Inflammatory macrophage treated with lipopolysaccharide for 4 hours (primary cell): ENCODE results near the gene PPP1R14C.
"Not testable (repeated sequence)": the region's sequence is repeated elsewhere in the genome, so short reads cannot be mapped to it uniquely, and the experiment has no call there.

Source experiments
- DNase-seq: peaks from one replicate; pipeline ENCODE4 v3.0.0-alpha.2; 2020

PPP1R14C gene

GRCh38 chr6:150142670-150143515, at the start of gene PPP1R14C:
Gene PPP1R14C (plus strand): TSS chr6:150143044. CDS start chr6:150143193, 149 bp downstream.
- DNase-seq, result peak; percentile 23

GRCh38 chr6:150093397-150093796, 49.4 kb upstream of the PPP1R14C start:
- no peak for DNase-seq

- DNase-seq, result no peak
Measured at GRCh38 chr6:150098155-150098554, 44.7 kb upstream of the PPP1R14C start.

- no peak for DNase-seq
Measured at GRCh38 chr6:150099546-150099945, 43.3 kb upstream of the PPP1R14C start.

GRCh38 chr6:150099953-150100352, 42.9 kb upstream of the PPP1R14C start:
- DNase-seq, result no peak

GRCh38 chr6:150100745-150101144, 42.1 kb upstream of the PPP1R14C start:
- no peak for DNase-seq

GRCh38 chr6:150102750-150103270, 40.0 kb upstream of the PPP1R14C start:
- no peak for DNase-seq

GRCh38 chr6:150112233-150112632, 30.6 kb upstream of the PPP1R14C start:
- no peak for DNase-seq

- no peak for DNase-seq
Measured at GRCh38 chr6:150115769-150116168, 27.1 kb upstream of the PPP1R14C start.

- no peak for DNase-seq
Measured at GRCh38 chr6:150116200-150116800, 26.5 kb upstream of the PPP1R14C start.

GRCh38 chr6:150118203-150118602, 24.6 kb upstream of the PPP1R14C start:
- no peak for DNase-seq

- no peak for DNase-seq
Measured at GRCh38 chr6:150118627-150119026, 24.2 kb upstream of the PPP1R14C start.

- no peak for DNase-seq
Measured at GRCh38 chr6:150119173-150119572, 23.7 kb upstream of the PPP1R14C start.

GRCh38 chr6:150123645-150124044, 19.2 kb upstream of the PPP1R14C start:
- no peak for DNase-seq

GRCh38 chr6:150124235-150124634, 18.6 kb upstream of the PPP1R14C start:
- DNase-seq, result no peak

GRCh38 chr6:150126641-150127291, 16.1 kb upstream of the PPP1R14C start:
- DNase-seq, result no peak

- no peak for DNase-seq
Measured at GRCh38 chr6:150128425-150128824, 14.4 kb upstream of the PPP1R14C start.

GRCh38 chr6:150129616-150130505, 13.0 kb upstream of the PPP1R14C start:
- no peak for DNase-seq

- no peak for DNase-seq
Measured at GRCh38 chr6:150133686-150134085, 9.2 kb upstream of the PPP1R14C start.

GRCh38 chr6:150134280-150134920, 8.4 kb upstream of the PPP1R14C start:
- no peak for DNase-seq

GRCh38 chr6:150137711-150138110, 5.1 kb upstream of the PPP1R14C start:
- not testable (repeated sequence) for DNase-seq

- DNase-seq, result no peak
Measured at GRCh38 chr6:150138638-150139037, 4.2 kb upstream of the PPP1R14C start.
